GM21381 (cell line): Measurements from ENCODE around the gene PRSS33.

Experiments used
- ATAC-seq: cut with Tn5 transposase; IDR thresholded peaks from one replicate; pipeline ENCODE4 v1.9.1; 2021; ENCODE audit warnings: mild to moderate bottlenecking, moderate library complexity; ENCODE audit not compliant: unreplicated experiment

The PRSS33 gene

GRCh38 chr16:2803545-2804195 lies 16.3 kb upstream of the PRSS33 start:
- no peak for ATAC-seq

- ATAC-seq: no peak
Observed at GRCh38 chr16:2799859-2800226, 12.5 kb upstream of the PRSS33 start.

GRCh38 chr16:2799205-2799858 lies 12.0 kb upstream of the PRSS33 start:
- no peak for ATAC-seq

GRCh38 chr16:2798723-2799204 lies 11.4 kb upstream of the PRSS33 start:
- no peak for ATAC-seq

GRCh38 chr16:2795395-2796143 lies 8.2 kb upstream of the PRSS33 start:
- no peak for ATAC-seq

GRCh38 chr16:2792940-2793339 lies 5.6 kb upstream of the PRSS33 start:
- ATAC-seq: no peak

GRCh38 chr16:2791174-2791573 lies 3.8 kb upstream of the PRSS33 start:
- ATAC-seq: no peak

GRCh38 chr16:2790631-2791030 lies 3.3 kb upstream of the PRSS33 start:
- ATAC-seq: no peak

GRCh38 chr16:2787961-2788360 lies 601 bp upstream of the PRSS33 start:
- ATAC-seq: no peak

- no peak for ATAC-seq
Observed at GRCh38 chr16:2786826-2787151, 571 bp downstream of the PRSS33 start.

- ATAC-seq: no peak
Observed at GRCh38 chr16:2786061-2786825, 1.1 kb downstream of the PRSS33 start.

- ATAC-seq: no peak
Observed at GRCh38 chr16:2785101-2785991, 2.0 kb downstream of the PRSS33 start.

- no peak for ATAC-seq
Observed at GRCh38 chr16:2784358-2785100, 2.8 kb downstream of the PRSS33 start.

GRCh38 chr16:2783581-2784357 lies 3.6 kb downstream of the PRSS33 start:
- no peak for ATAC-seq

GRCh38 chr16:2782583-2783351 lies 4.6 kb downstream of the PRSS33 start:
- no peak for ATAC-seq

- no peak for ATAC-seq
Observed at GRCh38 chr16:2779978-2780898, 7.1 kb downstream of the PRSS33 start.
